ENCODE results near the gene CSNK1G1. TPM values are rescaled to one million over a fixed set of nuclear protein-coding genes. Genes with fewer than 3 reads are reported as not detected.

CSNK1G1 gene
- total RNA-seq, 1 donor: 34.0 TPM

- Histone ChIP-seq H4K20me1 (ENCODE audit: insufficient read depth, low read length) (peaks cover 4% of the 10 kb centered on the region), H3K27ac (ENCODE audit: low read depth, low read length) (no peak overlapping the region), H3K36me3 (ENCODE audit: insufficient read depth, low read length) (peaks cover 66% of the 10 kb centered on the region), H3K9me3 (ENCODE audit: low read depth, low read length) (no peaks in the 10 kb centered on the region), H3K4me1 (ENCODE audit: insufficient read depth, low read length) (no peaks in the 10 kb centered on the region), H2AFZ (ENCODE audit: low read length) (no peak overlapping the region), H3K27me3 (ENCODE audit: insufficient read depth, low read length) (no peaks in the 10 kb centered on the region), H3K4me2 (ENCODE audit: insufficient read depth, low read length) (no peak overlapping the region), H3K79me2 (ENCODE audit: insufficient read depth, low read length) (no peaks in the 10 kb centered on the region), H3K4me3 (ENCODE audit: insufficient read depth, low read length) (no peak overlapping the region)
- no peak for DNase-seq (ENCODE audit: insufficient read length, low spot score, missing footprints)
- TF ChIP-seq CTCF (IDR thresholded peaks at IDR 0.05; ENCODE audit: extremely low read depth, low read depth, low read length): no peak
Measured at GRCh38 chr15:64133623-64134344, 222.2 kb downstream of the CSNK1G1 start.

GRCh38 chr15:64132217-64132616 lies 223.8 kb downstream of the CSNK1G1 start:
- Histone ChIP-seq H3K27me3 (ENCODE audit: insufficient read depth, low read length) (no peaks in the 10 kb centered on the region), H3K4me2 (ENCODE audit: insufficient read depth, low read length) (no peak overlapping the region), H3K9me3 (ENCODE audit: low read depth, low read length) (no peaks in the 10 kb centered on the region), H2AFZ (ENCODE audit: low read length) (no peak overlapping the region), H3K4me3 (ENCODE audit: insufficient read depth, low read length) (no peak overlapping the region), H4K20me1 (ENCODE audit: insufficient read depth, low read length) (peaks cover 3% of the 10 kb centered on the region), H3K27ac (ENCODE audit: low read depth, low read length) (no peak overlapping the region), H3K79me2 (ENCODE audit: insufficient read depth, low read length) (no peaks in the 10 kb centered on the region), H3K4me1 (ENCODE audit: insufficient read depth, low read length) (no peaks in the 10 kb centered on the region), H3K36me3 (ENCODE audit: insufficient read depth, low read length) (peaks cover 66% of the 10 kb centered on the region)
- no peak for TF ChIP-seq CTCF (IDR thresholded peaks at IDR 0.05; ENCODE audit: extremely low read depth, low read depth, low read length)
- no peak for DNase-seq (ENCODE audit: insufficient read length, low spot score, missing footprints)

- DNase-seq (ENCODE audit: insufficient read length, low spot score, missing footprints): no peak
- H3K4me1 ChIP-seq (ENCODE audit: insufficient read depth, low read length): no peaks in the 10 kb centered on the region
- H3K36me3 ChIP-seq (ENCODE audit: insufficient read depth, low read length): peaks cover 66% of the 10 kb centered on the region
Measured at GRCh38 chr15:64131547-64131946, 224.4 kb downstream of the CSNK1G1 start.

More at GRCh38 chr15:64131547-64131946, 224.4 kb downstream of the CSNK1G1 start:
- Histone ChIP-seq H3K9me3 (ENCODE audit: low read depth, low read length) (no peaks in the 10 kb centered on the region), H2AFZ (ENCODE audit: low read length) (no peak overlapping the region), H3K4me3 (ENCODE audit: insufficient read depth, low read length) (no peak overlapping the region), H3K27me3 (ENCODE audit: insufficient read depth, low read length) (no peaks in the 10 kb centered on the region), H3K27ac (ENCODE audit: low read depth, low read length) (no peak overlapping the region), H3K79me2 (ENCODE audit: insufficient read depth, low read length) (no peaks in the 10 kb centered on the region), H3K4me2 (ENCODE audit: insufficient read depth, low read length) (no peak overlapping the region), H4K20me1 (ENCODE audit: insufficient read depth, low read length) (no peaks in the 10 kb centered on the region)
- no peak for TF ChIP-seq CTCF (IDR thresholded peaks at IDR 0.05; ENCODE audit: extremely low read depth, low read depth, low read length)

Data from osteoblast (primary cell).